K562 (cell line): Measurements from ENCODE around the gene ISM1. TPM values are rescaled to one million over a fixed set of nuclear protein-coding genes. Genes with fewer than 3 reads are reported as not detected.

Experiments used
- ATAC-seq: fragments of 200-7000 bp; cut with Tn5 transposase; 3 replicates; pipeline ENCODE4 v1.9.1; 2020; ENCODE audit warnings: moderate library complexity
- BruUV-seq: library from RNA; stranded (reverse); fragments of 400-500 nt; replicated peaks from 2 replicates; lab custom pipeline; 2021; lab: Mats Ljungman, UMichigan
- CTCF ChIA-PET: fragments of 300-600 bp; formaldehyde crosslinking; extraction: SDS; loops from one replicate; lab custom pipeline; 2021; ENCODE audit warnings: low intra/inter-chr PET ratio; lab: Yijun Ruan, JAX
- POLR2A ChIA-PET: fragments of 300-600, 350-650 bp; sonication (Branson Sonifier 250); formaldehyde crosslinking; extraction: SDS; loops from one replicate; lab custom pipeline; 2021; ENCODE audit warnings: antibody characterized with exemption, inconsistent platforms; lab: Yijun Ruan, JAX
- DNase-seq, 4 experiments: peaks; one replicate each; pipeline versions ENCODE4 v3.0.0 to v3.0.0-alpha.2; 2011 to 2018; ENCODE audit warnings: low spot score in 3 of 4, mixed read lengths in 3 of 4; ENCODE audit errors: extremely low read depth in 1 of 4
- FAIRE-seq: peaks from 2 replicates; lab custom pipeline; 2011; peaks lifted over from hg19 to GRCh38; lab: Jason Lieb, UNC
- H2AFZ ChIP-seq: 2 replicates; pipeline ENCODE4 v1.6.0; 2011; ENCODE audit warnings: low read depth, low read length, control low read depth, inconsistent platforms
- H3K27ac ChIP-seq: fragments of 200-600 bp; 3 replicates; pipeline ENCODE4 v1.8.0; 2011; ENCODE audit warnings: low read depth, mild to moderate bottlenecking, control low read depth, inconsistent platforms, low read length, moderate library complexity, mixed read lengths; ENCODE audit errors: extremely low read depth
- H3K27me3 ChIP-seq, 2 experiments: fragments of 300-600 bp in 1 of 2; 2 replicates in 1 of 2; 3 replicates in 1 of 2; pipeline versions ENCODE4 v1.6.0 to v1.8.0; 2011; ENCODE audit warnings: inconsistent platforms in 2 of 2, low read length in 2 of 2, mild to moderate bottlenecking in 1 of 2, mixed read lengths in 1 of 2, moderate library complexity in 1 of 2; ENCODE audit not compliant: control insufficient read depth in 2 of 2, insufficient read depth in 2 of 2
- H3K36me3 ChIP-seq: fragments of 300-600 bp; 3 replicates; pipeline ENCODE4 v1.8.0; 2011; ENCODE audit warnings: mild to moderate bottlenecking, low read length, inconsistent platforms; ENCODE audit not compliant: control insufficient read depth, insufficient read depth
- H3K4me1 ChIP-seq, 2 experiments: fragments of 200-600 bp in 1 of 2; replicated peaks in 1 of 2; 2 replicates in 1 of 2; 3 replicates in 1 of 2; pipeline versions ENCODE4 v1.5.1 to v1.8.0; 2011; ENCODE audit warnings: inconsistent platforms in 2 of 2, low read length in 2 of 2, mild to moderate bottlenecking in 1 of 2, mixed read lengths in 1 of 2, moderate library complexity in 1 of 2; ENCODE audit not compliant: control insufficient read depth in 2 of 2, insufficient read depth in 2 of 2
- H3K4me2 ChIP-seq: 2 replicates; pipeline ENCODE4 v1.6.1; 2011; ENCODE audit warnings: low read length, control low read depth, inconsistent platforms, mixed read lengths; ENCODE audit not compliant: insufficient read depth
- H3K4me3 ChIP-seq: fragments of 200-600 bp; sonication (generic), shearing (Covaris generic); 2 replicates; pipeline ENCODE4 v1.5.1; 2016; ENCODE audit warnings: control low read depth, inconsistent platforms
- H3K79me2 ChIP-seq: fragments of 200-600 bp; 3 replicates; pipeline ENCODE4 v1.8.0; 2011; ENCODE audit warnings: low read length, inconsistent platforms; ENCODE audit not compliant: control insufficient read depth, insufficient read depth
- H3K9ac ChIP-seq, 2 experiments: 2 replicates each; pipeline versions ENCODE4 v1.6.0 to v1.6.1; 2011; ENCODE audit warnings: low read depth in 2 of 2, low read length in 2 of 2, control low read depth in 1 of 2, inconsistent platforms in 1 of 2, mild to moderate bottlenecking in 1 of 2, mixed read lengths in 1 of 2; ENCODE audit not compliant: insufficient read depth in 1 of 2
- H3K9me1 ChIP-seq: one replicate; pipeline ENCODE4 v1.6.0; 2011; ENCODE audit warnings: inconsistent platforms, mild to moderate bottlenecking, low read length, moderate library complexity; ENCODE audit not compliant: control insufficient read depth, insufficient read depth
- H3K9me3 ChIP-seq: replicated peaks from 2 replicates; pipeline ENCODE4 v1.5.1; 2011; ENCODE audit warnings: low read depth, low read length, inconsistent platforms; ENCODE audit not compliant: control insufficient read depth, insufficient read depth
- H4K20me1 ChIP-seq: replicated peaks from 2 replicates; pipeline ENCODE4 v1.6.1; 2011; ENCODE audit warnings: low read length, inconsistent platforms, mixed read lengths; ENCODE audit not compliant: control insufficient read depth, insufficient read depth
- CBX3 ChIP-seq, 2 experiments: IDR thresholded peaks; 1 replicate in 1 of 2; 2 replicates in 1 of 2; pipeline ENCODE4 v1.6.1; 2012; ENCODE audit warnings: inconsistent platforms in 2 of 2, low read length in 2 of 2, borderline replicate concordance in 1 of 2, control low read depth in 1 of 2
- DACH1 ChIP-seq: fragments of 450-650 bp; IDR thresholded peaks from 2 replicates; pipeline ENCODE4 v1.6.1; 2018; ENCODE audit not compliant: partially characterized antibody
- ELK1 ChIP-seq: sonication (generic); formaldehyde crosslinking; IDR thresholded peaks from 2 replicates; pipeline ENCODE4 v1.8.1; 2022; ENCODE audit warnings: missing genetic modification reagents
- ETV1 ChIP-seq: fragments of 450-650 bp; conservative IDR thresholded peaks from 2 replicates; pipeline ENCODE4 v1.6.1; 2016; ENCODE audit warnings: missing genetic modification characterization, control low read depth, low read depth, missing compliant biosample characterization
- FOXJ3 ChIP-seq: sonication (generic); formaldehyde crosslinking; IDR thresholded peaks from 2 replicates; pipeline ENCODE4 v1.4.0; 2020; ENCODE audit warnings: mild to moderate bottlenecking, missing genetic modification reagents
- JUND ChIP-seq, 2 experiments: IDR thresholded peaks; 2 replicates in 1 of 2; 3 replicates in 1 of 2; pipeline ENCODE4 v1.6.1; 2011; ENCODE audit warnings: borderline replicate concordance in 2 of 2, low read depth in 2 of 2, low read length in 2 of 2, improper control_type of control experiment in 1 of 2, missing biosample characterization in 1 of 2, missing genetic modification characterization in 1 of 2, missing genetic modification reagents in 1 of 2
- NR3C1 ChIP-seq: sonication (generic); formaldehyde crosslinking; IDR thresholded peaks from 2 replicates; pipeline ENCODE4 v1.8.1; 2022; ENCODE audit warnings: missing genetic modification reagents
- PRPF4 ChIP-seq: fragments of 200-400 bp; formaldehyde crosslinking; IDR thresholded peaks from one replicate; pipeline ENCODE4 v1.6.1; 2017; ENCODE audit warnings: low read length, low read depth, mild to moderate bottlenecking; ENCODE audit not compliant: insufficient read depth, poor library complexity, severe bottlenecking
- PTTG1 ChIP-seq: fragments of 450-650 bp; IDR thresholded peaks from 2 replicates; pipeline ENCODE4 v1.6.1; 2016; ENCODE audit warnings: low read depth, mild to moderate bottlenecking, missing genetic modification characterization, missing compliant biosample characterization
- SMC3 ChIP-seq: conservative IDR thresholded peaks from 2 replicates; pipeline ENCODE4 v1.6.1; 2011; ENCODE audit warnings: low read depth, low read length, improper control_type of control experiment; ENCODE audit not compliant: insufficient read depth
- ZEB2 ChIP-seq: fragments of 450-650 bp; IDR thresholded peaks from 2 replicates; pipeline ENCODE4 v1.6.1; 2016
- ZNF143 ChIP-seq: sonication (generic); formaldehyde crosslinking; IDR thresholded peaks from 2 replicates; pipeline ENCODE4 v1.9.0; 2022; ENCODE audit warnings: mild to moderate bottlenecking, missing genetic modification reagents
- ZNF395 ChIP-seq: fragments of 200-800 bp; sonication (Bioruptor generic); IDR thresholded peaks from 2 replicates; pipeline ENCODE4 v1.6.1; 2017; ENCODE audit warnings: missing genetic modification characterization, missing compliant biosample characterization
- WGBS: fragments of 100-300 bp; shearing (Covaris generic); methylation state at CpG from one replicate; pipeline ENCODE4 v1.1.6; 2016; ENCODE audit warnings: low coverage, mixed read lengths; ENCODE audit not compliant: insufficient coverage; ENCODE audit errors: missing lambda C conversion rate; 5-methylcytosine and 5-hydroxymethylcytosine counted together
- in situ Hi-C: fragments of 300-500 bp; cut with MboI; formaldehyde crosslinking; loops from 4 replicates; pipeline ENCODE4 v1.15.0; 2018; ENCODE audit warnings: inconsistent platforms, mixed read lengths
- intact Hi-C: fragments of 100-400 bp; cut with micrococcal nuclease; formaldehyde crosslinking; loops from 2 replicates; pipeline ENCODE4 v1.14.2; 2022
- polyA plus RNA-seq, 8 experiments: library from polyadenylated mRNA; depleted of rRNA in 4 of 8; stranded (reverse) in 5 of 8; unstranded in 3 of 8; fragments of >200 nt; fragmentation: Nextera tagmentation in 2 of 8; fragmentation: Illumina TruSeq in 1 of 8; extraction: Ambion mirVana in 2 of 8; extraction: Trizol in 1 of 8; gene quantifications; 2 replicates each; pipeline versions ENCODE4 v1.2.1 to v1.2.3, GENCODE V29; 2011 to 2014; ENCODE audit warnings: inconsistent platforms in 1 of 8, missing spikeins in 1 of 8
- total RNA-seq, 7 experiments: library from RNA; depleted of rRNA in 6 of 7; stranded (reverse); fragments of >200 nt in 6 of 7; fragmentation: Illumina TruSeq in 2 of 7; extraction: Trizol in 2 of 7; gene quantifications; 2 replicates each; pipeline versions ENCODE4 v1.2.1 to v1.2.3, GENCODE V29; 2011 to 2021; ENCODE audit warnings: low replicate concordance in 1 of 7

The ISM1 gene
- total and polyA plus RNA-seq, 9 of the 15 experiments (the other 6 are each of a cell fraction or from before 2014, with no cell fraction given), result not detected

GRCh38 chr20:13226367-13226766, 5.3 kb downstream of the ISM1 start:
- Histone ChIP-seq H3K36me3 (no peaks in the 10 kb centered on the region), H3K27ac (no peak overlapping the region), H4K20me1 (no peaks in the 10 kb centered on the region), H3K9me3 (no peaks in the 10 kb centered on the region), H3K4me3 (no peak overlapping the region), H3K4me2 (no peak overlapping the region), H3K4me1 (no peaks in the 10 kb centered on the region), H3K9ac (no peak overlapping the region), H3K9me1 (no peaks in the 10 kb centered on the region), H3K27me3 (no peaks in the 10 kb centered on the region), H2AFZ (no peak overlapping the region), H3K79me2 (no peaks in the 10 kb centered on the region)
- ATAC-seq, result no peak
- WGBS, result 0% methylated on average over 1 of the region's 1 CpG
- POLR2A ChIA-PET, result no interaction called here
- no TSS peak for BruUV-seq
- intact Hi-C loops, result no loop called here
- DNase-seq, result no peak
- CTCF ChIA-PET, result no interaction called here
- TF ChIP-seq JUND (IDR thresholded peaks at IDR 0.05; ENCODE audit: borderline replicate concordance, low read depth, low read length) (no peak), JUND (tag; IDR thresholded peaks at IDR 0.05; ENCODE audit: borderline replicate concordance, low read depth, low read length) (no peak), ELK1 (CRISPR knock-in tag) (no peak)
- TF ChIP-seq, all 486 proteins: peak for 0
- in situ Hi-C loops, result no loop called here
- no peak for FAIRE-seq

DNA sequence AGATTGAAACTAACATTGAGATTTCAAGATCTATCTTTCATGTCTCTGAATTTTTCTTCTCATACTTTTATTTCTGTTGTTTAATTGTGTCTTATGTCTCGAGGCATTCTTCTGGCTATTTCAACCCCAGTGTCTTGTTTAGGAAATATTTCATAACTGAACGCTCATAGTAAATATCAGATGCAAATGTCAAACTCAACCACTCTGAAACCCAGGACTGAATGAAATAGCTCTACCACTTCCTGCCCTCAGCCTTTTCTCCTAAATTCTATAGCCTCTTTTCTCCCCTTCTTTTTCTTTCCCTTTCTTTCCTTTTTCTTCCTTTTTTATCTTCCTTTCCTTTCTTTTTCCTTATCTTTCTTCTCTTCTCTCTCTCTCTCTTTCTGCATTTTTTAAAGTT, 7.7 kb downstream of the ISM1 start:
- Histone ChIP-seq H3K36me3 (no peaks in the 10 kb centered on the region), H2AFZ (no peak overlapping the region), H3K9me1 (no peaks in the 10 kb centered on the region), H3K9me3 (no peaks in the 10 kb centered on the region), H3K4me2 (no peak overlapping the region), H3K9ac (no peak overlapping the region), H3K4me3 (no peak overlapping the region), H3K27me3 (no peaks in the 10 kb centered on the region), H4K20me1 (no peaks in the 10 kb centered on the region), H3K4me1 (no peaks in the 10 kb centered on the region), H3K79me2 (no peaks in the 10 kb centered on the region), H3K27ac (no peak overlapping the region)
- no peak for FAIRE-seq
- 0% methylated on average over 2 of the region's 2 CpGs for WGBS
- in situ Hi-C loops (no loop called here), intact Hi-C loops (no loop called here)
- BruUV-seq, result no TSS peak
- no peak for ATAC-seq
- ChIA-PET CTCF (no interaction called here), POLR2A (no interaction called here)
- DNase-seq, result no peak
- TF ChIP-seq ZEB2 (no peak), PRPF4 (no peak), FOXJ3 (CRISPR knock-in tag) (no peak), DACH1 (no peak), ZNF395 (CRISPR knock-in tag) (no peak), CBX3 (IDR thresholded peaks at IDR 0.05; ENCODE audit: borderline replicate concordance in 1 of 2, low read length in 2 of 2) (no peak), NR3C1 (CRISPR knock-in tag) (no peak), SMC3 (no peak), ZNF143 (CRISPR knock-in tag) (no peak), PTTG1 (tag) (no peak), ETV1 (tag) (no peak)
